Lower leg skin (tissue), 4 donors: ENCODE measurements around the gene SIN3B. TPM values are rescaled to one million over a fixed set of nuclear protein-coding genes. Genes with fewer than 3 reads are reported as not detected.

Source experiments
- DNase-seq, 2 donors: peaks; one replicate each; pipeline ENCODE4 v3.0.0-alpha.2; 2019; ENCODE audit warnings: low spot score in 2 of 2
- H3K4me3 ChIP-seq: fragments of 200-600 bp; sonication (generic); 2 replicates; pipeline ENCODE4 v1.5.1; 2017; ENCODE audit warnings: mild to moderate bottlenecking, low read depth; ENCODE audit not compliant: poor library complexity, severe bottlenecking
- CTCF ChIP-seq, 3 donors: fragments of 450-650 bp; IDR thresholded peaks; one replicate each; pipeline ENCODE4 v1.5.1; 2016; ENCODE audit warnings: antibody characterized with exemption in 3 of 3, mild to moderate bottlenecking in 3 of 3, moderate library complexity in 2 of 3
- POLR2A ChIP-seq, 2 donors: fragments of 450-650 bp; IDR thresholded peaks; one replicate each; pipeline ENCODE4 v1.6.1; 2016 to 2017; ENCODE audit warnings: antibody characterized with exemption in 2 of 2, mild to moderate bottlenecking in 1 of 2, moderate library complexity in 1 of 2
- WGBS, 2 donors: methylation state at CpG; one replicate each; pipeline ENCODE4 v1.1.5; 2018; 5-methylcytosine and 5-hydroxymethylcytosine counted together
- intact Hi-C: fragments of 100-400 bp; cut with DNase I; formaldehyde crosslinking; loops from one replicate; pipeline ENCODE4 v1.15.0; 2023; ENCODE audit warnings: low total_unique reads
- total RNA-seq, 4 donors: library from RNA; depleted of rRNA; stranded (reverse); fragments of >200 nt; gene quantifications; one replicate each; pipeline ENCODE4 v1.1.0, GENCODE V29; 2016

SIN3B gene
- total RNA-seq, 4 donors from 2014 or later = 26.3 to 54.4 (median 40.1) TPM

GRCh38 chr19:16799740-16800139 is 29.5 kb upstream of the SIN3B start:
- no peak for DNase-seq
- TF ChIP-seq CTCF (IDR thresholded peaks at IDR 0.05) (no peak), POLR2A (IDR thresholded peaks at IDR 0.05) (no peak)
- 93 to 95% methylated on average over 16 of the region's 16 CpGs for WGBS, 2 donors
- intact Hi-C loops = no loop called here
- H3K4me3 ChIP-seq = no peak overlapping the region

DNA sequence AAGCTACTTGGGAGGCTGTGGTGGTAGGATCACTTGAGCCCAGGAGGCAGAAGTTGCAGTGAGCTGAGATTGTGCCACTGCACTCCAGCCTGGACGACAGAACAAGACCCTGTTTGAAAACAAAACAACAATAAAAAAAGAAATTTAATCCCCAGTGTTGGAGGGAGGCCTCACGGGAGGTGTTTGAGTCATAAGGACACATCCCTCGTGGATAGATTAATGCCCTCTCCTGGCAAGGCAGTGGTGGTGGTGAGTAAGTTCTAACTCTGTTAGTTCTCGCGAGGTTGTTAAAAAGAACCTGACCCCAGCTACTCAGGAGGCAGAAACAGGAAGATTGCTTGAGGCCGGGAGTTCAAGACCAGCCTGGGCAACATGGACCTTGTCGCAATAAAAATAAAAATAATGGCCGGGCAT is 27.6 kb upstream of the SIN3B start:
- 63 to 71% methylated on average over 8 of the region's 8 CpGs for WGBS, 2 donors
- DNase-seq = no peak
- TF ChIP-seq CTCF (IDR thresholded peaks at IDR 0.05) (no peak), POLR2A (IDR thresholded peaks at IDR 0.05) (no peak)
- intact Hi-C loops = no loop called here
- H3K4me3 ChIP-seq = no peak overlapping the region

GRCh38 chr19:16804176-16804575 is 25.0 kb upstream of the SIN3B start:
- 76 to 96% methylated on average over 4 of the region's 4 CpGs for WGBS, 2 donors
- no peak overlapping the region for H3K4me3 ChIP-seq
- TF ChIP-seq CTCF (IDR thresholded peaks at IDR 0.05) = no peak
- no peak for DNase-seq
- intact Hi-C loops = no loop called here

DNA sequence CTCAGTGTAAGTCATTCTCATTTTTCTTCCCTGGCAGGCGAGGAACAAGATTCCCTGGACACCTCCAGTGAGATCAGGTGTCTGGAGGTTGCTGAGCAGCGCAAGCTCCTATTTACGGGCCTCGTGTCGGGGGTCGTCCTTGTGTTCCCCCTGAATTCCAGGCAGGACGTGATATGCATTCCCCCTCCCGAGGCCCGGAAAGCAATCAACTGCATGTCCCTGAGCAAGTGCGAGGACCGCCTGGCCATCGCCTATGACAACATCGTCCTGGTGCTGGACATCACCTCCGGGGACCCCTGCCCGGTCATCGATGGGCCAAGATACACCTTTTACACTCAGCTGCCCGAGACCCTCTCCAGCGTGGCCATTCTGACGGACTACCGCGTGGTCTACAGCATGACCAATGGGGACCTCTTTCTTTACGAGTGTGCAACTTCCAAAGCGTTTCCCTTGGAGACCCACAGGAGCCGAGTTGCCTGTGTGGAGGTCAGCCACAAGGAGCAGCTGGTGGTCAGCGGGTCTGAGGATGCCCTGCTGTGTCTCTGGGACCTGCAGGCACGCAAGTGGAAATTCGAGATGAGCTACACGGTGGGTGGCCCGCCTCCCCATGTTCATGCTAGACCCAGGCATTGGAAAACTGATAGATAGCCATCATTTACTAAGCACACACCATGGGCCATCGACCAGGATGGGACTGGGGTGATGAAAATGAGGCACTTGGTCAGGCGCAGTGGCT is 21.5 kb upstream of the SIN3B start:
- 90% methylated on average over 31 of the region's 31 CpGs for WGBS, 2 donors
- no peak for DNase-seq
- TF ChIP-seq CTCF (IDR thresholded peaks at IDR 0.05) = no peak
- TF ChIP-seq POLR2A (IDR thresholded peaks at IDR 0.05) = no peak
- intact Hi-C loops = no loop called here
- no peak overlapping the region for H3K4me3 ChIP-seq

- no peak for DNase-seq
Measured at GRCh38 chr19:16814526-16815100, 14.6 kb upstream of the SIN3B start.

More at GRCh38 chr19:16814526-16815100, 14.6 kb upstream of the SIN3B start:
- intact Hi-C loops = no loop called here
- no peak overlapping the region for H3K4me3 ChIP-seq
- 24 to 48% methylated on average over 1 of the region's 1 CpG for WGBS, 2 donors
- no peak for TF ChIP-seq POLR2A (IDR thresholded peaks at IDR 0.05)
- TF ChIP-seq CTCF (IDR thresholded peaks at IDR 0.05) = no peak
